HG03025 (cell line): ENCODE results near the gene HERC4.
"Not testable (repeated sequence)": the region's sequence is repeated elsewhere in the genome, so short reads cannot be mapped to it uniquely, and the experiment has no call there.

ENCODE experiments used
- ATAC-seq: cut with Tn5 transposase; IDR thresholded peaks from one replicate; pipeline ENCODE4 v1.9.1; 2021; ENCODE audit warnings: mild to moderate bottlenecking, moderate library complexity; ENCODE audit not compliant: unreplicated experiment, low FRiP score

Gene HERC4

GRCh38 chr10:67975871-67976270 lies 99.2 kb downstream of the HERC4 start:
- no peak for ATAC-seq

GRCh38 chr10:67971311-67971710 lies 103.8 kb downstream of the HERC4 start:
- no peak for ATAC-seq

DNA sequence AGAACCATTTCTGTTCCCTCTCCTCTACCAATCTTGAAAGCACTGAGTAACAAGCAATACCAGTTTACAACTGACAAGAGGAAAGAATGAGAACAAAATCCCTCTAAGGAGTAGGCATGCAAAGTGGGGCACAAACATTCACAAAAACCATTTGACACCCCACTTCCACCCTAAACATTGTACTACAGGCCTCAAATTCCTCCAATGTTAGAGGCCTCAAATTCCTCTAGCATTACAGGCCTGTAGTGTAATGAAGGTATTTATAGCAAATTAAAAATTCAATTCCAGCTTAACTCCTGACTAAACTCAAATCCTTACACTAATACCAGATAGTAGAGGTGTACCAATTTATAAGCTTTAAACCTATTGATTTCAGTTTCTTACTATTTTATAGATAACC lies 105.2 kb downstream of the HERC4 start:
- ATAC-seq, result no peak

DNA sequence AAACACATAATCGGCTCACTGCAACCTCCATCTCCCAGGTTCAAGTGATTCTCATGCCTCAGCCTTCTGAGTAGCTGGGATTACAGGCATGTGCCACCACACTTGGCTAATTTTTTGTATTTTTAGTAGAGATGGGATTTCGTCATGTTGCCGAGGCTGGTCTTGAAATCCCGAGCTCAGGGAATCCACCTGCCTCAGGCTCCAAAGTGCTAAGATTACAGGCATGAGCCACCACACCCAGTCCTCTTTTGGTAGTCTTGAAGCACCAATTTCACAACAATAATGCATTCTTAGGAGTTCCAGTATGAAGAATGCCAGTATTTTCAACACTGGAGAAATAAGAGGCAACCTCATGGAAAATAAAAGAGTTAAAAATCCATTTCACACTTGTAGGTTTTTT lies 109.0 kb downstream of the HERC4 start:
- not testable (repeated sequence) for ATAC-seq

DNA sequence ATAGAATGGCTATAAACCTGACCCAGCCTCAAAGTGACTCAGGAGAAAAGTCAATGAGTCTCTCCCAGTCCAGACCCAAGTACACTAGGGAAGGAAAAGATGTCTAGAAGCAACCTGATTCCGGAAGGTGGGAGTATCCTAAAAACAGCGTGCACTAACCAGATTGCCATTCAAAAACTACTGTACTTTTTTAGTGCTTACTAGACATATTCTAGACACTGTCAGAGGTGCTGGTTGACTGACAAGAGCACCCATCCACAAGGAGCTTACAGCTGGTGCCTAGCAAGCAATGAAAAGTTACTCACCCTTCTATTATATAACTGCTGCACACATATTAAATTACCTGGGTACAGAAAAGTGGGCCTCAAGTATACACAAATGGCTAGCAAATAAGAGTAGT lies 109.6 kb downstream of the HERC4 start:
- no peak for ATAC-seq

DNA sequence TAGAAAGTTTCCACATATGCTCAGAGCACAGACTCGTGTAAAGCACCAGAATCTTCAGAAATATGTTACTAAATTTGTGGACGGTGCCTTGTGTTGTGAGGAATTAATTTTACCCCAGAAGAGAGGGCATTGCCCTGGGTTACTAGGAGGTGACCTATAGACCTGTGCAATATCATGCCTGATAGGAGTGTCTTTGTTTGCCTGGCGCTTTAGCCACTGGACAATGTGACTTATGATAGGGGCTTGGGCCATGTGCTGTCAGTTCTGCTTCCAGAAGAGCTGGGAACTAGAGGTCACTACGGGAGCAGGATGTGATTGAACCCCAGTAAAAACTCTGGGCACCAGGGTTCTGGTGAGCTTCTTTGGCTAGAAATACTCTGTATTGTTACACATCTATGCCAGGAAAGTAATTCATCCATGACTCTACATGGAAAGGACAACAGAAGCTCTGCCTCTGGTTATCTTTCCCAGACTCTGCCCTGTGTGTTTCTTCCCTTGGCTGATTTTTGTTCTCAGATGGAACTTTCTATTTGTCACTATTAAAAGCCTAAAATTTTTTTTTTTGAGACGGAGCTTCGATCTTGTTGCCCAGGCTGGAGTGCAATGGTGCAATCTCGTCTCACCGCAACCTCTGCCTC lies 115.1 kb downstream of the HERC4 start:
- ATAC-seq, result no peak

GRCh38 chr10:67955614-67956013 lies 119.5 kb downstream of the HERC4 start:
- ATAC-seq, result no peak

DNA sequence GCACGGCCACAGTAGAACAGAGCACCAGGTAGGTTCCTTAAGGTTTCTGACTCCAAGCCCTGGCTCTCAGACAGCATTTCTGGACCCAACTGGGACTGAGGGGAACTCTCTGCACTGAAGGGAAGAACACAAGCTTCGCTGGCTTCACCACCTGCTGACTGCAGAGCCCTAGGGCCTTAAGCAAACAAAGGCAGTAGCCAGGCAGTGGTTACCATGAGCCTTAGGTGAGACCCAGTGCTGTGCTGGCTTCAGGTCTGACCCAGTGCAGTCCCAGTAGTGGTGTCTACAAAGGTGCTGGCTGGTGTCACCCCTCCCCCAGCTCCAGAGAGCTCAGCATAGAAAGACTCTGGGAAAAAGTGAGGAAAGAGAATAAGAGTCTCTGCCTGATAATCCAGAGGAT lies 131.2 kb downstream of the HERC4 start:
- ATAC-seq, result no peak

DNA sequence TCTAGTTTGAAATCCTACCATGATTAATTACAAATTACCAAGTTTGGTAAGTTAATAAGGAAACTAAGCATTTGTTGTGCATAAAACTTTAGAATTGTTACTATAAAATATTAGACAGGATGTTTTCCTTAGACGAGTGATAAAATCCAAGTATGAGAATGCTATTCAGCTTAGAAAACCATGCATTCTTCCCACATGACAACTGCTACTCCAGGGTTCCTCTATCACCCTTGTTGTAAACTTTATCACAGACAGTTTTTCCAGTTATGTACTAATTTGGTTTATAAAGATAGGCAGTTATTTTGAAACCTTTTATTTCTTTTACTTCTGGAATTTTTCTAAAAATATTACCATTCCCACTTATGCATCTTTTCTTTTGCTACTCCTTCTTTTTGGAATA lies 138.7 kb downstream of the HERC4 start:
- no peak for ATAC-seq

DNA sequence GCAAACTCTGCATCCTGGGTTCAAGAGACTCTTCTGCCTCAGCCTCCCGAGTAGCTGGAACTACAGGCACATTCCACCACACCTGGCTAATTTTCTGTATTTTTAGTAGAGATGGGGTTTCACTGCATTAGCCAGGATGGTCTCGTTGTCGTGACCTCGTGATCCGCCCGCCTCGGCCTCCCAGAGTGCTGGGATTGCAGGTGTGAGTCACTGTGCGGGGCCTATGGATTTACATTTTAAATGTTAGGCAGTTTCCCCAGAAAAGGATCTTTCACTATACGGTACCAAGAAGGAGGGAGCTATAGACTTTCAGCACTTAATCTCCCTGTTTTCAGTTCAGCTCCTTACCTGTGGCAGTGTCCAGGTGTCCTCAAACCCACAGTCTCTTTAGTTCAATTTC lies 139.9 kb downstream of the HERC4 start:
- ATAC-seq, result no peak

GRCh38 chr10:67934336-67934735 lies 140.7 kb downstream of the HERC4 start:
- ATAC-seq, result no peak

DNA sequence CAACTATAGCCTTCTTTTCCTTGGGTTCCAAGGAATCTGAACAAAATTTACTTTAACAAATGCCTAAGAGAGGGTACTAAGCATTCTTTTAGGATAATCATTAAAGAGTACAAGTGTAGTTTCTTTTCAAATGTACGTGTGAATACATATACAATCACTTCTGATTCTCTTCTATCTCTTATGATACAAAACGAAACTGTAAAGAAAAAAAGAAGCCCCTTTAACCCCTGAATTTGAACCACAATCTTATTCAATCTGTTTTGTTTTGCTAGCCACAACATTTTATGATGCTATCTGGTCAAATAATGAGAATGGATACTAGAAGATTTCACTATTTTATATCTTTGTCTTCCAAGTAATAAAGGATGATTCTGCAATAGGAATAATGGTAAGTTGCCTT lies 141.9 kb downstream of the HERC4 start:
- ATAC-seq, result no peak

DNA sequence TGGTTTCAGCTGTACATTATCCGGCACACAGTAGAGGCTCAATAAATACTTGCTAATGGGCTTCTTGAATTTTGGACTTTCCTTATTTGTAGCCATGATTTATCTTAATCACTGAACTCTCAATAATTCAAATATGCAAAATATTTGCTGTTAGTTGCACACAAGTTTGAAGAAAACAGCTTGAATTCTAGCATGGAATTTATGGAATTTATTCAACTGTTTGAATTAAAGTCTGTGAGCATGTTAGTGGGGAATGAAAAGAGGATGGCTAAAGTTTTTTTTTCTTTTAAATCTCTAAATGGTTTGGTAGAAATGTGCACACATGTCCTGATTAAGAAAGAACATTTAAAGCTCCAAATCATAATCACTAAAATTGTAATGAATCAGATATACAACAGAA lies 148.1 kb downstream of the HERC4 start:
- no peak for ATAC-seq

DNA sequence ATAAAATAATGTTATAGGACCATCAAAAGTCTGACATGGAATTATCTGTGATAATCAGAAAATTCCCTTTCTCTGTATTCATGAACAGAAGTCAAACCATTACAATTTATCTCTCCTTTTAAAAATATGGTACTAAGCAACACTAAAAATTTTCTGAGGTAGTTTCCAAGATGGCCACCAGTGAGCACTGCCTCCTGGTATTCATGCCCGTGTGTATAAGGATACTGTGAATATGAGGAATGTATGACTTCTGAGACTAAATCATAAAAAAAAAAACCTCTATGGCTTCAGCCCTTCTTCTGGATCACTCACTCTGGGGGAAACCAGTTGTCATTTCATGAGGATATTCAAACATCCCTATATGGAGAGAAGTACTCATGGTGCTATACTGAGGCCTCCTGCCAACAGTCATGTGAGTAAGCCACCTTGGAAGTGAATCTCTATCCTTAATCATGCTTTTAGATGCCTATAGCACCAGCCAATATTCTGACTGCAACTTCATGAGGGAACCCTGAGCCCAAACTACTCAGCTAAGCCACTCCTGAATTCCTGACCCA lies 149.6 kb downstream of the HERC4 start:
- no peak for ATAC-seq

DNA sequence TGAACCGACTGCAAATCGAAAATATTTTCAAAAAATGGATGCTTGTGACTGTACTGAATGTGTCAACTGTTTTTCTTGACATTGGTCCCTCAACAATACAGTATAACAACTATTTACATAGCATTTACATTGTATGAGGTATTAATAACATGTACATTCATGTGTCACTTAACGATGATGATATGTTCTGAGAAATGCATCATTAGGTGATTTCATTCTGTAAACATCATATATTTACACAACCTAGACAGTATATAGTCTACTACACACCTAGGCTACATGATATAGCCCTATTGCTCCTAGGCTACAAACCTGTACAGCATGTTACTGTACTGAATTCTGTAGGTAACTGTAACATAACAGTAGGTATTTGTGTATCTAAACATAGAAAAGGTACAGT lies 150.9 kb downstream of the HERC4 start:
- no peak for ATAC-seq

GRCh38 chr10:67923551-67923950 lies 151.5 kb downstream of the HERC4 start:
- no peak for ATAC-seq

- no peak for ATAC-seq
Observed at GRCh38 chr10:67921065-67921464, 154.0 kb downstream of the HERC4 start.

DNA sequence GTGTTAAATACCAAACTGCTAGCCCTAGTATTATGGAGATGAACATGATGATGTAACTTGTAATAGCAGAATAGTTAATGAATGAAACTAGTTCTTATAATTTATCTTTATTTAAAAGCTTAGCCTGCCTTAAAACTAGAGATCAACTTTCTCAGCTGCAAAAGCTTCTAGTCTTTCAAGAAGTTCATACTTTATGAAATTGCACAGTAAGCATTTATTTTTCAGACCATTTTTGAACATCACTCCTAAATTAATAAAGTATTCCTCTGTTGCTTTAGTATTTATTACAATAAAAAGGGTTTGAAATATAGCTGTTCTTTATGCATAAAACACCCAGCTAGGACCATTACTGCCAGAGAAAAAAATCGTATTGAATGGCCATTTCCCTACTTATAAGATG lies 157.4 kb downstream of the HERC4 start:
- ATAC-seq, result no peak

GRCh38 chr10:67917169-67917568 lies 157.9 kb downstream of the HERC4 start:
- ATAC-seq, result no peak

GRCh38 chr10:67914777-67915340 lies 160.2 kb downstream of the HERC4 start:
- no peak for ATAC-seq

DNA sequence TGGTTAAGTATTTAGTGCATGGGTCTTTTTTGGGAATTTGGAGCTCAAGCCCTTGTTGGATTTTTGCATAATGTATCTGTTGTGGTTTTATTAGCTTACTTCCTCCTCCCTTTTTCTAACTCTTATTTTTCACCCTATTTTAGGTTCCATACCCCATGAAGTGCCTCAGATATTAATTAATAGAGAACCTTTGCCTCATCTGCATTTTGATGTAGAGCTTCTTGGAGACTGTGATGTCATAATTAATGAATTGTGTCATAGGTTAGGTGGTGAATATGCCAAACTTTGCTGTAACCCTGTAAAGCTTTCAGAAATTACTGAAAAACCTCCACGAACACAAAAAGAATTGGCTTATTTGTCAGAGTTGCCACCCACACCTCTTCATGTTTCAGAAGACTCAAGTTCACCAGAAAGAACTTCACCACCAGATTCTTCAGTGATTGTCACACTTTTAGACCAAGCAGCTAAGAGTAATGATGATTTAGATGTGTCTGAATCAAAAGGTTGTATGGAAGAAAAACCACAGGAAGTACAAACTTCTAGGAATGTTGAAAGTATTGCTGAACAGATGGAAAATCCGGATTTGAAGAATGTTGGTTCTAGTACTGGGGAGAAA lies 162.6 kb downstream of the HERC4 start:
- ATAC-seq, result no peak

- ATAC-seq, result no peak
Observed at GRCh38 chr10:67903581-67903980, 171.5 kb downstream of the HERC4 start.
